ENCODE data around the gene ARMC12. TPM values are rescaled to one million over a fixed set of nuclear protein-coding genes. Genes with fewer than 3 reads are reported as not detected.

The ARMC12 gene
- total RNA-seq, 2 donors from 2014 or later: not detected

DNA sequence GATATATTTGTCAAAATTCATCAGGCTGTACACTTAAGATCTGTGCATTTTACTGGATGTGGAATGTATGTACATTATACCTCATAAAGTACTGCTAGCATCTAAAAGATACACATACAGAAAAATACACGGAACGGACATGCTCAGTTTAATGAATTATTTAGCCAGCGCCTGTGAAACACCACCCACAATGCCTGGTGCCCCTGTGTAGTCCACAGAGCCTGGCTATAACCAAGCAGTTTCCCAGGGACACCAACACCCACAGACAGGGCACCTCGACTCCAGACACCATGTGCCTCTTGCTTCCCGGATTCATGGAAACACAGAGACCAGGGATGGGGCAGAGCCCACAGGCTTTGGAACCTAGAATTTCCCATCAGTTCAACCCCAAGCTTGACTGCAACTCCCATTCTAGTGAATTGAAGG, 17.4 kb upstream of the ARMC12 start:
- no peak for TF ChIP-seq CTCF (IDR thresholded peaks at IDR 0.05)
- peak overlapping the region; percentile 62 to 75 for H3K27ac ChIP-seq
- H3K4me3 ChIP-seq: no peak overlapping the region

DNA sequence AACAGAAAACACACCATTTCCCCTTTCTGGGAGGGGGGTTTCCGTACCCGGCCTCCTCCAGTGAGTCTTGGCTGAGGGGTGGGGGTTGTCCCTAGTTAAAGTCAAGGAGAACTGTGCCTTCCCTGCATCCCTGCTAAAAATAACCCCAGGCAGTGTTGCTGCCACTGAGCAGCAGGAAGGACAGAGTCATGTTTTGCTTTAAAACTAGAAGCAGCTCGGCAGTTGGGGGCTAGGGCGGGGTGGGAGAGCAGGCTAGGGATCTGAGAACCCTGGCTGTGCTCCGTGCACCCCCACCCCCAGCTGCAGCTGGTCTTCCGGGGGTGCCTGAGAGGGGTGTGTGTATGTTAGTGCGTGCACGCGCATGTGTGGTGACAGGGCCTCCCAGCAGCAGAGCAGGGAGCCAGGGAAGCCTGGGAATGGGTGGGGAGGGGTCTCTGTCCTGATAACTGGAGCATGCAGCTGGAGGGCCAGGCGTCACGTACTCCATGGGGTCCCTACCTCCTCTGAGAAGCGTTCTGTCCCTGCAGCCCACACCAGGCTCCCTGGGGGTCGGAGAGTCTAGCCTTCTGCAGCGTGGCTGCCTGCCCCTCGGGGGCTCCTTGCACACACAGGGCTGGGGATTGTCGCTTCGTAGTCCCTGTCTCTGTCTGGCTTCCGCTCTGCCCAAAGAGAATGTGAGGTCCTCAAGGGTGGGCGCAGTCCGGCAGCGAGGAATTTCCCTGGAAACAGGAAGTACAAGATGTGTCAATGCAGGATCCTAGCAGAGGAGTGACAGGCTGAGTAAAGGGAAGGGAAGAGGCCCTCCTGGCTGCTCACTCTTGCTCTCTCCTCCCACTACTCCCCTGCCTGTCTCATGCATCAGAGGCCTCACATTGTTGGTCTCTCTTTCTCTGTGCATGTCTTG, 16.8 kb upstream of the ARMC12 start:
- Histone ChIP-seq H3K27me3 (replicated peaks; ENCODE audit: insufficient read depth) (no peaks in the 10 kb centered on the region), H3K9me3 (no peaks in the 10 kb centered on the region), H3K4me1 (ENCODE audit: control insufficient read depth in 1 of 2, low read depth in 2 of 2) (peaks cover 43 to 71% of the 10 kb centered on the region in 2 donors), H3K4me3 (peak overlapping the region; percentile 33), H3K36me3 (no peaks in the 10 kb centered on the region), H3K27ac (peak overlapping the region; percentile 62 to 75)
- ATAC-seq (ENCODE audit: insufficient number of reproducible peaks, low FRiP score, low read depth) (no peak), DNase-seq (ENCODE audit: low spot score) (no peak)
- TF ChIP-seq CTCF (IDR thresholded peaks at IDR 0.05): no peak

More for the DNA sequence above, 17.4 kb upstream of the ARMC12 start:
- Histone ChIP-seq H3K9me3 (no peaks in the 10 kb centered on the region), H3K4me1 (ENCODE audit: control insufficient read depth in 1 of 2, low read depth in 2 of 2) (peaks cover 37 to 64% of the 10 kb centered on the region in 2 donors), H3K36me3 (no peaks in the 10 kb centered on the region), H3K27me3 (replicated peaks; ENCODE audit: insufficient read depth) (no peaks in the 10 kb centered on the region)
- peak; percentile 37 for ATAC-seq (ENCODE audit: insufficient number of reproducible peaks, low FRiP score, low read depth)
- no peak for DNase-seq (ENCODE audit: low spot score)

GRCh38 chr6:35722121-35722761, 14.6 kb upstream of the ARMC12 start:
- Histone ChIP-seq H3K36me3 (no peaks in the 10 kb centered on the region), H3K9me3 (no peaks in the 10 kb centered on the region), H3K4me1 (ENCODE audit: control insufficient read depth in 1 of 2, low read depth in 2 of 2) (peaks cover 62 to 91% of the 10 kb centered on the region in 2 donors), H3K27me3 (replicated peaks; ENCODE audit: insufficient read depth) (no peaks in the 10 kb centered on the region), H3K27ac (peak overlapping the region; percentile 17 to 99), H3K4me3 (no peak overlapping the region)
- no peak for DNase-seq (ENCODE audit: low spot score)
- TF ChIP-seq CTCF (IDR thresholded peaks at IDR 0.05): no peak
- ATAC-seq (ENCODE audit: insufficient number of reproducible peaks, low FRiP score, low read depth): no peak

GRCh38 chr6:35723587-35723986, 13.2 kb upstream of the ARMC12 start:
- no peak for ATAC-seq (ENCODE audit: insufficient number of reproducible peaks, low FRiP score, low read depth)
- DNase-seq (ENCODE audit: low spot score): no peak
- Histone ChIP-seq H3K36me3 (no peaks in the 10 kb centered on the region), H3K9me3 (no peaks in the 10 kb centered on the region), H3K4me3 (no peak overlapping the region), H3K27me3 (replicated peaks; ENCODE audit: insufficient read depth) (no peaks in the 10 kb centered on the region), H3K27ac (peak overlapping the region; percentile 99 to 100), H3K4me1 (ENCODE audit: control insufficient read depth in 1 of 2, low read depth in 2 of 2) (peaks cover 66 to 95% of the 10 kb centered on the region in 2 donors)
- TF ChIP-seq CTCF (IDR thresholded peaks at IDR 0.05): no peak

- TF ChIP-seq CTCF (IDR thresholded peaks at IDR 0.05): no peak
- H3K27me3 ChIP-seq (replicated peaks; ENCODE audit: insufficient read depth): no peaks in the 10 kb centered on the region
- H3K4me3 ChIP-seq: no peak overlapping the region
- H3K9me3 ChIP-seq: no peaks in the 10 kb centered on the region
- H3K27ac ChIP-seq: peak overlapping the region; percentile 99 to 100
- ATAC-seq (ENCODE audit: insufficient number of reproducible peaks, low FRiP score, low read depth) (no peak), DNase-seq (ENCODE audit: low spot score) (no peak)
- H3K4me1 ChIP-seq (ENCODE audit: control insufficient read depth in 1 of 2, low read depth in 2 of 2): peaks cover 66 to 95% of the 10 kb centered on the region in 2 donors
- H3K36me3 ChIP-seq: no peaks in the 10 kb centered on the region
Observed at GRCh38 chr6:35724059-35724458, 12.8 kb upstream of the ARMC12 start.

Measured in thoracic aorta (tissue), 2 donors.